ENCODE data around the gene FAM162A.
"Not testable (repeated sequence)": the region's sequence is repeated elsewhere in the genome, so short reads cannot be mapped to it uniquely, and the experiment has no call there.

DNA sequence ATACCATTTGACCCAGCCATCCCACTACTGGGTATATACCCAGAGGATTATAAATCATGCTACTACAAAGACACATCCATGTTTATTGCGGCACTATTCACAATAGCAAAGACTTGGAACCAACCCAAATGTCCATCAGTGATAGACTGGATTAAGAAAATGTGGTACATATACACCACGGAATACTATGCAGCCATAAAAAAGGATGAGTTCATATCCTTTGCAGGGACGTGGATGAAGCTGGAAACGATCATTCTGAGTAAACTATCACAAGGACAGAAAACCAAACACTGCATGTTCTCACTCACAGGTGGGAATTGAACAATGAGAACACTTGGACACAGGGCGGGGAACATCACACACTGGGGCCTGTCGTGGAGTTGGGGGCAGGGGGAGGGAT lies 64.2 kb downstream of the FAM162A start:
- TF ChIP-seq, protein P1, sequence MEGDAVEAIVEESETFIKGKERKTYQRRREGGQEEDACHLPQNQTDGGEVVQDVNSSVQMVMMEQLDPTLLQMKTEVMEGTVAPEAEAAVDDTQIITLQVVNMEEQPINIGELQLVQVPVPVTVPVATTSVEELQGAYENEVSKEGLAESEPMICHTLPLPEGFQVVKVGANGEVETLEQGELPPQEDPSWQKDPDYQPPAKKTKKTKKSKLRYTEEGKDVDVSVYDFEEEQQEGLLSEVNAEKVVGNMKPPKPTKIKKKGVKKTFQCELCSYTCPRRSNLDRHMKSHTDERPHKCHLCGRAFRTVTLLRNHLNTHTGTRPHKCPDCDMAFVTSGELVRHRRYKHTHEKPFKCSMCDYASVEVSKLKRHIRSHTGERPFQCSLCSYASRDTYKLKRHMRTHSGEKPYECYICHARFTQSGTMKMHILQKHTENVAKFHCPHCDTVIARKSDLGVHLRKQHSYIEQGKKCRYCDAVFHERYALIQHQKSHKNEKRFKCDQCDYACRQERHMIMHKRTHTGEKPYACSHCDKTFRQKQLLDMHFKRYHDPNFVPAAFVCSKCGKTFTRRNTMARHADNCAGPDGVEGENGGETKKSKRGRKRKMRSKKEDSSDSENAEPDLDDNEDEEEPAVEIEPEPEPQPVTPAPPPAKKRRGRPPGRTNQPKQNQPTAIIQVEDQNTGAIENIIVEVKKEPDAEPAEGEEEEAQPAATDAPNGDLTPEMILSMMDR (IDR thresholded peaks at IDR 0.05; ENCODE audit: low read depth, low read length) = not testable (repeated sequence)
- TF ChIP-seq EZH2phosphoT487 (IDR thresholded peaks at IDR 0.05; ENCODE audit: low read depth) = not testable (repeated sequence)
